OCI-LY7 (cell line): ENCODE measurements around the gene FGGY. TPM values are rescaled to one million over a fixed set of nuclear protein-coding genes. Genes with fewer than 3 reads are reported as not detected.

Experiments used
- BruUV-seq: library from RNA; stranded (reverse); fragments of 400-500 nt; replicated peaks from 2 replicates; lab custom pipeline; 2021; lab: Mats Ljungman, UMichigan
- CTCF ChIA-PET: fragments of 300-600 bp; sonication (Branson Sonifier 250); formaldehyde crosslinking; loops from one replicate; lab custom pipeline; 2022; ENCODE audit warnings: antibody characterized with exemption; ENCODE audit not compliant: unreplicated experiment; lab: Charles Lee
- POLR2A ChIA-PET: fragments of 300-600 bp; sonication (Branson Sonifier 250); formaldehyde crosslinking; loops from one replicate; lab custom pipeline; 2022; ENCODE audit warnings: antibody characterized with exemption; lab: Charles Lee
- DNase-seq: peaks from one replicate; pipeline ENCODE4 v3.0.0-alpha.2; 2015; ENCODE audit warnings: low spot score
- H2AFZ ChIP-seq: fragments of 200-600 bp; sonication (generic), shearing (Covaris generic); 2 replicates; pipeline ENCODE4 v1.6.1; 2014; ENCODE audit warnings: mild to moderate bottlenecking, antibody characterized with exemption, low read length, moderate library complexity
- H3K27ac ChIP-seq: fragments of 200-600 bp; sonication (generic); 2 replicates; pipeline ENCODE4 v1.5.1; 2014; ENCODE audit warnings: mixed run types, low read depth, mild to moderate bottlenecking, moderate library complexity, low read length, inconsistent platforms; ENCODE audit not compliant: poor library complexity, severe bottlenecking
- H3K36me3 ChIP-seq: fragments of 200-600 bp; sonication (generic); 2 replicates; pipeline ENCODE4 v1.6.1; 2014; ENCODE audit warnings: mild to moderate bottlenecking, antibody characterized with exemption, low read length, moderate library complexity, mixed read lengths; ENCODE audit not compliant: insufficient read depth
- H3K4me1 ChIP-seq: fragments of 200-600 bp; sonication (generic); 2 replicates; pipeline ENCODE4 v1.5.1; 2014; ENCODE audit warnings: mild to moderate bottlenecking, low read length; ENCODE audit not compliant: insufficient read depth, poor library complexity, severe bottlenecking
- H3K4me2 ChIP-seq: fragments of 200-600 bp; sonication (generic); 2 replicates; pipeline ENCODE4 v1.6.1; 2014; ENCODE audit warnings: mild to moderate bottlenecking, low read length
- H3K4me3 ChIP-seq: fragments of 200-600 bp; sonication (generic); 2 replicates; pipeline ENCODE4 v1.5.1; 2014; ENCODE audit warnings: mild to moderate bottlenecking, low read depth, low read length; ENCODE audit not compliant: poor library complexity, severe bottlenecking
- H3K79me2 ChIP-seq: fragments of 200-600 bp; sonication (generic); 2 replicates; pipeline ENCODE4 v1.6.1; 2016; ENCODE audit warnings: low read depth, mild to moderate bottlenecking, low read length, moderate library complexity, mixed read lengths; ENCODE audit not compliant: insufficient read depth
- H3K9me2 ChIP-seq: fragments of 200-600 bp; sonication (generic); 2 replicates; pipeline ENCODE4 v1.6.1; 2016; ENCODE audit warnings: mild to moderate bottlenecking, low read length, mixed read lengths; ENCODE audit not compliant: insufficient read depth
- H3K9me3 ChIP-seq: fragments of 200-600 bp; sonication (generic); 2 replicates; pipeline ENCODE4 v1.6.1; 2014; ENCODE audit warnings: mild to moderate bottlenecking, mixed run types, low read length, mixed read lengths
- H4K20me1 ChIP-seq: fragments of 200-600 bp; sonication (generic); 2 replicates; pipeline ENCODE4 v1.6.1; 2014; ENCODE audit warnings: mild to moderate bottlenecking, antibody characterized with exemption, low read length, moderate library complexity, mixed read lengths; ENCODE audit not compliant: insufficient read depth
- CTCF ChIP-seq: fragments of 200-600 bp; sonication (generic); conservative IDR thresholded peaks from 2 replicates; pipeline ENCODE4 v1.5.1; 2014; ENCODE audit warnings: mild to moderate bottlenecking, antibody characterized with exemption, low read length, moderate library complexity, mixed read lengths
- EZH2phosphoT487 ChIP-seq: fragments of 200-600 bp; sonication (generic); IDR thresholded peaks from 2 replicates; pipeline ENCODE4 v1.6.1; 2018; ENCODE audit warnings: low read depth, borderline replicate concordance, mild to moderate bottlenecking, mixed run types, antibody characterized with exemption, low read length, moderate library complexity, mixed read lengths
- intact Hi-C: fragments of 100-400 bp; cut with micrococcal nuclease; formaldehyde crosslinking; loops from one replicate; pipeline ENCODE4 v1.10.0; 2022; ENCODE audit not compliant: unreplicated experiment
- total RNA-seq, 2 experiments: library from RNA; depleted of rRNA in 1 of 2; stranded (reverse); fragments of >200 nt in 1 of 2; shearing (Covaris generic) in 1 of 2; gene quantifications; 2 replicates each; pipeline ENCODE4 v1.2.3, GENCODE V29; 2014 to 2022

The FGGY gene
- total RNA-seq, 2 experiments from 2014 or later = 0.63 to 4.5 TPM

- H3K9me2 ChIP-seq = no peaks in the 10 kb centered on the region
- no peaks in the 10 kb centered on the region for H3K36me3 ChIP-seq
- H4K20me1 ChIP-seq = no peaks in the 10 kb centered on the region
- DNase-seq = no peak
- no peaks in the 10 kb centered on the region for H3K9me3 ChIP-seq
- BruUV-seq = no TSS peak
- no peak overlapping the region for H3K27ac ChIP-seq
- no peak overlapping the region for H3K4me2 ChIP-seq
- CTCF ChIA-PET = no interaction called here
- POLR2A ChIA-PET = no interaction called here
- intact Hi-C loops = loop anchor here (10.0 kb wide), 1 partner anchor 507 kb away; the partner anchor contains the start of gene JUN
- H3K4me1 ChIP-seq = no peaks in the 10 kb centered on the region
- no peak overlapping the region for H2AFZ ChIP-seq
- H3K4me3 ChIP-seq = no peak overlapping the region
- no peaks in the 10 kb centered on the region for H3K79me2 ChIP-seq
- TF ChIP-seq CTCF (no peak), EZH2phosphoT487 (no peak)
Observed at GRCh38 chr1:59291561-59291960, 5.3 kb upstream of the FGGY start.

- intact Hi-C loops = loop anchor here (10.0 kb wide), 1 partner anchor 508 kb away; the partner anchor contains the start of gene JUN
- POLR2A ChIA-PET = interaction anchor here (0.9 kb wide), 1 partner anchor 217 kb away, joined by 3 read pairs; no protein-coding TSS in a partner anchor
- no peaks in the 10 kb centered on the region for H3K79me2 ChIP-seq
- H3K4me3 ChIP-seq = no peak overlapping the region
- no peak overlapping the region for H2AFZ ChIP-seq
- no peaks in the 10 kb centered on the region for H3K9me2 ChIP-seq
- H3K9me3 ChIP-seq = no peaks in the 10 kb centered on the region
- no peaks in the 10 kb centered on the region for H3K4me1 ChIP-seq
- TF ChIP-seq CTCF = no peak
- no peak for TF ChIP-seq EZH2phosphoT487
- no TSS peak for BruUV-seq
- no peak overlapping the region for H3K27ac ChIP-seq
- H4K20me1 ChIP-seq = no peaks in the 10 kb centered on the region
- CTCF ChIA-PET = no interaction called here
- no peaks in the 10 kb centered on the region for H3K36me3 ChIP-seq
- no peak for DNase-seq
- no peak overlapping the region for H3K4me2 ChIP-seq
Observed at GRCh38 chr1:59292562-59292961, 4.3 kb upstream of the FGGY start.

- intact Hi-C loops = loop anchor here (10.0 kb wide), 1 partner anchor 508 kb away; the partner anchor contains the start of gene JUN
- no peaks in the 10 kb centered on the region for H3K9me3 ChIP-seq
- no peak overlapping the region for H3K27ac ChIP-seq
- no TSS peak for BruUV-seq
- H3K79me2 ChIP-seq = no peaks in the 10 kb centered on the region
- DNase-seq = no peak
- no peaks in the 10 kb centered on the region for H3K36me3 ChIP-seq
- H3K4me2 ChIP-seq = no peak overlapping the region
- no peaks in the 10 kb centered on the region for H3K4me1 ChIP-seq
- H3K4me3 ChIP-seq = no peak overlapping the region
- CTCF ChIA-PET = no interaction called here
- H3K9me2 ChIP-seq = no peaks in the 10 kb centered on the region
- H2AFZ ChIP-seq = no peak overlapping the region
- H4K20me1 ChIP-seq = no peaks in the 10 kb centered on the region
- POLR2A ChIA-PET = no interaction called here
- no peak for TF ChIP-seq EZH2phosphoT487
- no peak for TF ChIP-seq CTCF
Observed at GRCh38 chr1:59293206-59293605, 3.7 kb upstream of the FGGY start.
